Measurements from ENCODE around the gene NUDT8.

DNA sequence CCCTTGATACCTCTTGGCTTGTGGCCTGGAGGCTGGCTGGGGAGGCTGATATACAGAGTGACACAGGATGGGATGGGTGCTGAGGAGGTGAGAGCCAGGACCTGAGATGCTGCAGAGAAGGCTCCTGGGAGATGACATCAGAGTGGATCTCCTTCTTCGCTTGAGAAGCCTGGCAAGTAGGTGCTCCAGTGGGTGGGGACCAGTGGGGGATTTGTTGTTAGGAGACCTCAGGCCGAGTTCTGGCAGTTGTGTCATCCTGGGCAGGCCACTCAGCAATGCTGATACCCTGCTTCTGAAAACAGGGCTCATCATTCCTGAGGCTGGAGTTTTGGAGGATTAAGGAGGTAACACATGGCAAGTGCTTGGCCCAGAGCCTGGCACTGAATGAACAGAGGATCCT, 24.9 kb downstream of the NUDT8 start:
- TF ChIP-seq POLR2AphosphoS5 (IDR thresholded peaks at IDR 0.05): no peak
- TF ChIP-seq, protein P1, sequence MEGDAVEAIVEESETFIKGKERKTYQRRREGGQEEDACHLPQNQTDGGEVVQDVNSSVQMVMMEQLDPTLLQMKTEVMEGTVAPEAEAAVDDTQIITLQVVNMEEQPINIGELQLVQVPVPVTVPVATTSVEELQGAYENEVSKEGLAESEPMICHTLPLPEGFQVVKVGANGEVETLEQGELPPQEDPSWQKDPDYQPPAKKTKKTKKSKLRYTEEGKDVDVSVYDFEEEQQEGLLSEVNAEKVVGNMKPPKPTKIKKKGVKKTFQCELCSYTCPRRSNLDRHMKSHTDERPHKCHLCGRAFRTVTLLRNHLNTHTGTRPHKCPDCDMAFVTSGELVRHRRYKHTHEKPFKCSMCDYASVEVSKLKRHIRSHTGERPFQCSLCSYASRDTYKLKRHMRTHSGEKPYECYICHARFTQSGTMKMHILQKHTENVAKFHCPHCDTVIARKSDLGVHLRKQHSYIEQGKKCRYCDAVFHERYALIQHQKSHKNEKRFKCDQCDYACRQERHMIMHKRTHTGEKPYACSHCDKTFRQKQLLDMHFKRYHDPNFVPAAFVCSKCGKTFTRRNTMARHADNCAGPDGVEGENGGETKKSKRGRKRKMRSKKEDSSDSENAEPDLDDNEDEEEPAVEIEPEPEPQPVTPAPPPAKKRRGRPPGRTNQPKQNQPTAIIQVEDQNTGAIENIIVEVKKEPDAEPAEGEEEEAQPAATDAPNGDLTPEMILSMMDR (IDR thresholded peaks at IDR 0.05): no peak
- TF ChIP-seq EP300 (IDR thresholded peaks at IDR 0.05): no peak
- no peak for TF ChIP-seq POLR2A (IDR thresholded peaks at IDR 0.05)
